ENCODE data around the gene SGK2.

The SGK2 gene

GRCh38 chr20:43537921-43538877, 20.6 kb upstream of the SGK2 start:
- no peak overlapping the region for H3K27ac ChIP-seq (ENCODE audit: low read length)
- no peaks in the 10 kb centered on the region for H3K4me1 ChIP-seq (ENCODE audit: control insufficient read depth, low read depth, low read length)
- H3K9ac ChIP-seq (ENCODE audit: low read length) = no peak overlapping the region
- no peaks in the 10 kb centered on the region for H3K9me3 ChIP-seq (ENCODE audit: control insufficient read depth, low read depth, low read length)
- no peak overlapping the region for H3K4me3 ChIP-seq (ENCODE audit: low read length)
- peaks cover 10% of the 10 kb centered on the region for H3K36me3 ChIP-seq (ENCODE audit: control insufficient read depth, low read depth, low read length)
- no peaks in the 10 kb centered on the region for H3K27me3 ChIP-seq (ENCODE audit: control insufficient read depth, insufficient read depth, low read length)

DNA sequence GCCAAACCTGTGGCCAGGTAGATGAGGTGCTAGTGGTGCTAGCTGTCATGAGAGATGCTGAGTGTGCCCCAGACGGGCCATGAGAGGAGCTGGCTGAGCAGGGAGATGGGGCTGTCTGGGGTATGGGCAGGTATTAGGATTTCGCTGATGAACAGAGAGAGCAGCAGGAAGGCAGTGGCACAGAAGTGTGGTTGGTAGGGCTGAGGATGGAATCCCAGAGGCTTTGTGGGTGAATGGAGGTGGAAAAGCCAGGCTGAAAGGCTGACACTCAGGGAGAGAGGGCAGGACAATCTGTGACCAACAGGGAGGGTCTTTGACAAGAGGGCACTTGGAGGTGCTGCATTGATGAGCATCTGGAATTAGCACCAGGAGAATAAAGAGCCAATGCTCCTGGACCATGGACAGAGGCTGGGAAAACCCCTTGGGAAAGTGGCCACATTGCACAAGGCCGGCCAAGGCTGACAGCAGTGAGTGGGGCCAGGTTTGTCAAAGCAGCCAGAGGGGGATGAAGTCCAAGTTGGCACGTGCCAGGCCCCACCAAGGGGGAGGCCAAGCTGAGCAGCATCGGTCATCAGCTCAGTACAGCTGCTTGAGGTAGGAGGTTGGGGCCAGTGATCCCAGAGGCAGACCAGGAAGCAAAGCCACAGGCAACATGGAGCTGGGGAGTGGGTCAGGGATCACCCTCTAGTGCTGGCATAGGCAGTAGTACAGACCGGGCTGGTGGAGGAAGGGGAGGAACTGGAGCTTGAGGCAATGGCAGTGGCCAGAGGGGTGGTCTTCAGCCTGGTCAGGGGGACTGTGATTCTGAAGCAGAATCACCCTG, 19.7 kb upstream of the SGK2 start:
- Histone ChIP-seq H3K4me1 (ENCODE audit: control insufficient read depth, low read depth, low read length) (no peaks in the 10 kb centered on the region), H3K27ac (ENCODE audit: low read length) (no peak overlapping the region), H3K9me3 (ENCODE audit: control insufficient read depth, low read depth, low read length) (no peaks in the 10 kb centered on the region), H3K27me3 (ENCODE audit: control insufficient read depth, insufficient read depth, low read length) (no peaks in the 10 kb centered on the region), H3K4me3 (ENCODE audit: low read length) (no peak overlapping the region), H3K9ac (ENCODE audit: low read length) (no peak overlapping the region), H3K36me3 (ENCODE audit: control insufficient read depth, low read depth, low read length) (peaks cover 10% of the 10 kb centered on the region)

GRCh38 chr20:43539975-43540672, 18.7 kb upstream of the SGK2 start:
- Histone ChIP-seq H3K36me3 (ENCODE audit: control insufficient read depth, low read depth, low read length) (peaks cover 8% of the 10 kb centered on the region), H3K4me1 (ENCODE audit: control insufficient read depth, low read depth, low read length) (no peaks in the 10 kb centered on the region)

DNA sequence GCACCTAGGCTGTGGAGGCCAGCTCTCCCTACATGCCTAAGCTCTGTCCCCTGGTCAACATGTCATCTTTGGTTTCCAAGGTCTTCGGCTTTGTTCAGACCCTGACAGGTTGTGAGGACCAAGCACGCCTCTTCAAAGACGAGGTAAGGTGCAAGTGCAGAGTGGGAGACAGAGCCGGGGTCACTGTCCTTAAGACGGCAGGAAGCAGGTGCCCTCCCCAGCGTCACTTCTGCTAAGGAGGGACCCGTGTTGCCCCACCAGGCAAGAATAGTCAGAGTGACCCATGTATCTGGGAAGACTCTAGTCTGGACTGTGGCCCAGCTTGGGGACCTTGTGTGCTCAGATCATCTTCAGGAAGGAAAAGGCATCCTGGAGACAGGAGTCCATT, 18.2 kb upstream of the SGK2 start:
- no peaks in the 10 kb centered on the region for H3K9me3 ChIP-seq (ENCODE audit: control insufficient read depth, low read depth, low read length)
- peaks cover 8% of the 10 kb centered on the region for H3K36me3 ChIP-seq (ENCODE audit: control insufficient read depth, low read depth, low read length)
- H3K27me3 ChIP-seq (ENCODE audit: control insufficient read depth, insufficient read depth, low read length) = no peaks in the 10 kb centered on the region
- no peak overlapping the region for H3K27ac ChIP-seq (ENCODE audit: low read length)
- no peak overlapping the region for H3K4me3 ChIP-seq (ENCODE audit: low read length)
- H3K9ac ChIP-seq (ENCODE audit: low read length) = no peak overlapping the region
- H3K4me1 ChIP-seq (ENCODE audit: control insufficient read depth, low read depth, low read length) = no peaks in the 10 kb centered on the region

More at GRCh38 chr20:43539975-43540672, 18.7 kb upstream of the SGK2 start:
- Histone ChIP-seq H3K27me3 (ENCODE audit: control insufficient read depth, insufficient read depth, low read length) (no peaks in the 10 kb centered on the region), H3K9me3 (ENCODE audit: control insufficient read depth, low read depth, low read length) (no peaks in the 10 kb centered on the region), H3K9ac (ENCODE audit: low read length) (no peak overlapping the region), H3K27ac (ENCODE audit: low read length) (no peak overlapping the region), H3K4me3 (ENCODE audit: low read length) (no peak overlapping the region)

- no peak overlapping the region for H3K4me3 ChIP-seq (ENCODE audit: low read length)
- no peaks in the 10 kb centered on the region for H3K27me3 ChIP-seq (ENCODE audit: control insufficient read depth, insufficient read depth, low read length)
- peaks cover 4% of the 10 kb centered on the region for H3K36me3 ChIP-seq (ENCODE audit: control insufficient read depth, low read depth, low read length)
- H3K9ac ChIP-seq (ENCODE audit: low read length) = no peak overlapping the region
- no peaks in the 10 kb centered on the region for H3K9me3 ChIP-seq (ENCODE audit: control insufficient read depth, low read depth, low read length)
- H3K27ac ChIP-seq (ENCODE audit: low read length) = no peak overlapping the region
- no peaks in the 10 kb centered on the region for H3K4me1 ChIP-seq (ENCODE audit: control insufficient read depth, low read depth, low read length)
Measured at GRCh38 chr20:43541214-43541613, 17.6 kb upstream of the SGK2 start.

GRCh38 chr20:43542161-43542560, 16.7 kb upstream of the SGK2 start:
- Histone ChIP-seq H3K4me3 (ENCODE audit: low read length) (no peak overlapping the region), H3K9ac (ENCODE audit: low read length) (no peak overlapping the region), H3K36me3 (ENCODE audit: control insufficient read depth, low read depth, low read length) (no peaks in the 10 kb centered on the region), H3K9me3 (ENCODE audit: control insufficient read depth, low read depth, low read length) (no peaks in the 10 kb centered on the region), H3K27ac (ENCODE audit: low read length) (no peak overlapping the region), H3K27me3 (ENCODE audit: control insufficient read depth, insufficient read depth, low read length) (no peaks in the 10 kb centered on the region), H3K4me1 (ENCODE audit: control insufficient read depth, low read depth, low read length) (no peaks in the 10 kb centered on the region)

- Histone ChIP-seq H3K36me3 (ENCODE audit: control insufficient read depth, low read depth, low read length) (no peaks in the 10 kb centered on the region), H3K9me3 (ENCODE audit: control insufficient read depth, low read depth, low read length) (no peaks in the 10 kb centered on the region), H3K4me1 (ENCODE audit: control insufficient read depth, low read depth, low read length) (no peaks in the 10 kb centered on the region), H3K27me3 (ENCODE audit: control insufficient read depth, insufficient read depth, low read length) (no peaks in the 10 kb centered on the region), H3K4me3 (ENCODE audit: low read length) (no peak overlapping the region), H3K9ac (ENCODE audit: low read length) (no peak overlapping the region), H3K27ac (ENCODE audit: low read length) (no peak overlapping the region)
Measured at GRCh38 chr20:43542674-43543073, 16.2 kb upstream of the SGK2 start.

DNA sequence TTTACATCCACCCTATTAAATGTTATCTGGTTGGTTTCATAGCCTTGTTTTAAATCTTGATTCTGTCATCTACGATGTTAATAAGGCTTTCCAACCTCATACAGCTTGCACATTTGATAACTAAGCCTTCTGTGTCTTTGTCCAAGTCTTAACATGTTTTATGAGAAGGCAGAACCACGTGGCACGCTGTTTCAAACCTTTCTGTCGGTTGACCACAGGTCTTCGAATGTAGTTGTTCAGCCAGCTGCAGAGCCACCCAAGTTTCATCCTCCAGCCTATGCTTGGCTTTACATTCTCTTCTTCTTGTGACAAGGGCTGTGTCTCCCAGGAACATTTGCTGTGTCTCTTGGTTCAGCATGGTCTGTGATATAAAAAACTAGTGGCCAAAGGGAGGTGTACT, 15.7 kb upstream of the SGK2 start:
- Histone ChIP-seq H3K4me3 (ENCODE audit: low read length) (no peak overlapping the region), H3K27me3 (ENCODE audit: control insufficient read depth, insufficient read depth, low read length) (no peaks in the 10 kb centered on the region), H3K4me1 (ENCODE audit: control insufficient read depth, low read depth, low read length) (no peaks in the 10 kb centered on the region), H3K36me3 (ENCODE audit: control insufficient read depth, low read depth, low read length) (no peaks in the 10 kb centered on the region), H3K9ac (ENCODE audit: low read length) (no peak overlapping the region), H3K27ac (ENCODE audit: low read length) (no peak overlapping the region), H3K9me3 (ENCODE audit: control insufficient read depth, low read depth, low read length) (no peaks in the 10 kb centered on the region)

- Histone ChIP-seq H3K9me3 (ENCODE audit: control insufficient read depth, low read depth, low read length) (no peaks in the 10 kb centered on the region), H3K9ac (ENCODE audit: low read length) (no peak overlapping the region), H3K27ac (ENCODE audit: low read length) (no peak overlapping the region), H3K27me3 (ENCODE audit: control insufficient read depth, insufficient read depth, low read length) (no peaks in the 10 kb centered on the region), H3K4me3 (ENCODE audit: low read length) (no peak overlapping the region), H3K4me1 (ENCODE audit: control insufficient read depth, low read depth, low read length) (no peaks in the 10 kb centered on the region), H3K36me3 (ENCODE audit: control insufficient read depth, low read depth, low read length) (no peaks in the 10 kb centered on the region)
Measured at GRCh38 chr20:43544501-43544900, 14.3 kb upstream of the SGK2 start.

DNA sequence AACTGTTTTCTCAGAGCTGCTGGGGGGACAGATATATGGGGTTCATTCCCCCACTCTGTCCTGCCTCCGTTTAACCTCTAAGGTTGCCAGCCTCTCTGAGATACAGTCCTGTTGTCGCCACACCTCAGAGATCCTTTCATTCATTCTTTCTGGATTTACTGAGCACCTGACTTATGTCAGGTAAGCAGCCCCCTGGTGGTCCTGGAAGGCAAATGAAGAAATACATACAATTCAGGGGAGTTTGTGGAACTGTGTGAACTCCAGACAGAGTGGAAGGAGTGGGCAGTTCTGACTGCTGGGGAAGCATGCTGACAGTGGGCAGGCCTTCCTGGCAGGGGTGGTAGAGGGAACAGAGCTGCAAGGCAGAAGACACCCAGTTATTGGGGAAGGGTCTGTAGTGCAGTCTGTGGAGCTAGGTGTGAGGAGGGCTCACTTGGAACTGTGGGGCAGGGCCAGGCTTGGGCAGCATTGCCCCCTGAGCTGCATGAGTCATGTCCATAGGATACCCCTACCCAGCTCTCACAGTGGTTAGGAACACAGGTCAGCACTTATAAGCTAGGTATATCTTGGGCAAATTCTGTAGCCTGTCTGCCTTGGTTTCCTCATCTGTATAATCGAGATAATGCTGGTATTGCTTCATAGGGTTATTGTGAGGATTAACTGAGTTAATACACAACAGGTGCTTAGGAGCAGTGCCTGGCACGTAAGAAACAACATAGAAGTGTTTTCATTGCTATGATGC, 12.8 kb upstream of the SGK2 start:
- H3K27ac ChIP-seq (ENCODE audit: low read length) = no peak overlapping the region
- H3K4me3 ChIP-seq (ENCODE audit: low read length) = no peak overlapping the region
- no peak overlapping the region for H3K9ac ChIP-seq (ENCODE audit: low read length)
- no peaks in the 10 kb centered on the region for H3K27me3 ChIP-seq (ENCODE audit: control insufficient read depth, insufficient read depth, low read length)
- no peaks in the 10 kb centered on the region for H3K4me1 ChIP-seq (ENCODE audit: control insufficient read depth, low read depth, low read length)
- H3K36me3 ChIP-seq (ENCODE audit: control insufficient read depth, low read depth, low read length) = no peaks in the 10 kb centered on the region
- no peaks in the 10 kb centered on the region for H3K9me3 ChIP-seq (ENCODE audit: control insufficient read depth, low read depth, low read length)

Measured in iPS-18a (cell line).